IMR-90 (cell line): ENCODE measurements around the gene MYBPHL. TPM values are rescaled to one million over a fixed set of nuclear protein-coding genes. Genes with fewer than 3 reads are reported as not detected.

Experiments used
- ATAC-seq: fragments of 200-7000 bp; cut with Tn5 transposase; 2 replicates; pipeline ENCODE4 v1.9.1; 2020; ENCODE audit warnings: low read depth, mild to moderate bottlenecking, moderate library complexity
- BruUV-seq: library from RNA; stranded (reverse); fragments of 400-500 nt; replicated peaks from 2 replicates; lab custom pipeline; 2021; lab: Mats Ljungman, UMichigan
- CTCF ChIA-PET: fragments of 300-600 bp; formaldehyde crosslinking; extraction: SDS; loops from one replicate; lab custom pipeline; 2021; ENCODE audit warnings: antibody characterized with exemption; lab: Yijun Ruan, JAX
- POLR2A ChIA-PET: fragments of 300-600 bp; sonication (Branson Sonifier 250); formaldehyde crosslinking; loops from one replicate; lab custom pipeline; 2022; ENCODE audit warnings: antibody characterized with exemption; ENCODE audit not compliant: unreplicated experiment; lab: Charles Lee
- DNase-seq: peaks from one replicate; pipeline ENCODE4 v3.0.0; 2013
- H2AFZ ChIP-seq: replicated peaks from 2 replicates; pipeline ENCODE3; 2013; ENCODE audit warnings: low read length, mild to moderate bottlenecking; ENCODE audit not compliant: poor library complexity
- H2AK5ac ChIP-seq: 2 replicates; pipeline ENCODE4 v1.6.1; 2013; ENCODE audit warnings: low read depth, low read length, inconsistent platforms
- H2AK9ac ChIP-seq: replicated peaks from 2 replicates; pipeline ENCODE3; 2013; ENCODE audit warnings: mild to moderate bottlenecking, low read depth, low read length, moderate library complexity; ENCODE audit not compliant: poor library complexity
- H2BK120ac ChIP-seq: 2 replicates; pipeline ENCODE4 v1.6.1; 2013; ENCODE audit warnings: low read depth, low read length, inconsistent platforms
- H2BK15ac ChIP-seq: 3 replicates; pipeline ENCODE4 v1.6.1; 2013; ENCODE audit warnings: low read depth, low read length, inconsistent platforms
- H2BK20ac ChIP-seq: 2 replicates; pipeline ENCODE4 v1.6.1; 2013; ENCODE audit warnings: low read depth, mild to moderate bottlenecking, inconsistent platforms, low read length, moderate library complexity
- H2BK5ac ChIP-seq: 2 replicates; pipeline ENCODE4 v1.6.1; 2013; ENCODE audit warnings: mild to moderate bottlenecking, low read depth, low read length, inconsistent platforms; ENCODE audit not compliant: poor library complexity, severe bottlenecking
- H3K14ac ChIP-seq: replicated peaks from 2 replicates; pipeline ENCODE4 v1.6.1; 2013; ENCODE audit warnings: low read depth, low read length, inconsistent platforms
- H3K18ac ChIP-seq: 2 replicates; pipeline ENCODE4 v1.6.1; 2013; ENCODE audit warnings: low read depth, low read length, control low read depth
- H3K23ac ChIP-seq: 2 replicates; pipeline ENCODE4 v1.6.1; 2013; ENCODE audit warnings: low read depth, low read length, inconsistent platforms
- H3K27ac ChIP-seq: 2 replicates; pipeline ENCODE4 v1.5.1; 2013; ENCODE audit warnings: mild to moderate bottlenecking, control low read depth, low read length; ENCODE audit not compliant: insufficient read depth
- H3K27me3 ChIP-seq: 2 replicates; pipeline ENCODE4 v1.6.1; 2013; ENCODE audit warnings: low read length; ENCODE audit not compliant: control insufficient read depth, insufficient read depth
- H3K36me3 ChIP-seq: 2 replicates; pipeline ENCODE4 v1.6.1; 2013; ENCODE audit warnings: low read length, mixed read lengths; ENCODE audit not compliant: control insufficient read depth, insufficient read depth
- H3K4ac ChIP-seq: 2 replicates; pipeline ENCODE4 v1.6.1; 2013; ENCODE audit warnings: low read depth, low read length, inconsistent platforms
- H3K4me1 ChIP-seq: 2 replicates; pipeline ENCODE4 v1.6.1; 2013; ENCODE audit warnings: low read length, mixed read lengths; ENCODE audit not compliant: control insufficient read depth, insufficient read depth
- H3K4me2 ChIP-seq: 2 replicates; pipeline ENCODE4 v1.6.1; 2013; ENCODE audit warnings: low read depth, mild to moderate bottlenecking, control low read depth, low read length, moderate library complexity
- H3K4me3 ChIP-seq: 2 replicates; pipeline ENCODE4 v1.5.1; 2013; ENCODE audit warnings: low read depth, mild to moderate bottlenecking, control low read depth, low read length, moderate library complexity; ENCODE audit not compliant: insufficient read depth
- H3K56ac ChIP-seq: 2 replicates; pipeline ENCODE4 v1.6.1; 2013; ENCODE audit warnings: low read length, inconsistent platforms; ENCODE audit not compliant: insufficient read depth; ENCODE audit errors: extremely low read depth
- H3K79me1 ChIP-seq, 2 experiments: 2 replicates each; pipeline ENCODE4 v1.6.1; 2013; ENCODE audit warnings: low read length in 2 of 2, inconsistent platforms in 1 of 2, low read depth in 1 of 2
- H3K9ac ChIP-seq: 2 replicates; pipeline ENCODE4 v1.6.1; 2013; ENCODE audit warnings: low read depth, low read length, control low read depth
- H3K9me1 ChIP-seq: 2 replicates; pipeline ENCODE4 v1.6.1; 2013; ENCODE audit warnings: low read length, inconsistent platforms; ENCODE audit not compliant: insufficient read depth
- H3K9me3 ChIP-seq: 2 replicates; pipeline ENCODE4 v1.6.1; 2013; ENCODE audit warnings: low read length; ENCODE audit not compliant: control insufficient read depth, insufficient read depth
- H4K20me1 ChIP-seq: 2 replicates; pipeline ENCODE4 v1.6.1; 2013; ENCODE audit warnings: low read length, inconsistent platforms; ENCODE audit not compliant: insufficient read depth
- H4K5ac ChIP-seq: 2 replicates; pipeline ENCODE4 v1.6.1; 2013; ENCODE audit warnings: mild to moderate bottlenecking, low read depth, low read length, control low read depth
- H4K8ac ChIP-seq, 2 experiments: 2 replicates each; pipeline ENCODE4 v1.6.1; 2013; ENCODE audit warnings: low read depth in 2 of 2, low read length in 2 of 2, control low read depth in 1 of 2, inconsistent platforms in 1 of 2
- H4K91ac ChIP-seq: 2 replicates; pipeline ENCODE4 v1.6.1; 2013; ENCODE audit warnings: low read depth, low read length, inconsistent platforms; ENCODE audit not compliant: insufficient read depth
- BHLHE40 ChIP-seq: fragments of 150-350 bp; IDR thresholded peaks from 2 replicates; pipeline ENCODE4 v1.6.1; 2016; ENCODE audit warnings: mild to moderate bottlenecking, low read depth, low read length
- CHD1 ChIP-seq: IDR thresholded peaks from 2 replicates; pipeline ENCODE4 v1.6.1; 2012; ENCODE audit warnings: low read depth, low read length, improper control_type of control experiment
- FOS ChIP-seq: fragments of 150-350 bp; IDR thresholded peaks from 2 replicates; pipeline ENCODE4 v1.6.1; 2016; ENCODE audit warnings: low read depth, low read length
- MAFK ChIP-seq: IDR thresholded peaks from 2 replicates; pipeline ENCODE4 v1.6.1; 2012; ENCODE audit warnings: low read depth, low read length, improper control_type of control experiment
- MAZ ChIP-seq: IDR thresholded peaks from 2 replicates; pipeline ENCODE4 v1.6.1; 2012; ENCODE audit warnings: low read depth, mild to moderate bottlenecking, low read length, improper control_type of control experiment, moderate library complexity, borderline replicate concordance
- MXI1 ChIP-seq: IDR thresholded peaks from 2 replicates; pipeline ENCODE4 v1.6.1; 2012; ENCODE audit warnings: low read depth, mild to moderate bottlenecking, low read length, moderate library complexity, borderline replicate concordance
- NFE2L2 ChIP-seq: fragments of 150-350 bp; IDR thresholded peaks from 2 replicates; pipeline ENCODE4 v1.6.1; 2016; ENCODE audit warnings: low read depth, mild to moderate bottlenecking, low read length
- RAD21 ChIP-seq: IDR thresholded peaks from 2 replicates; pipeline ENCODE4 v1.6.1; 2012; ENCODE audit warnings: low read length, improper control_type of control experiment
- RCOR1 ChIP-seq: IDR thresholded peaks from 2 replicates; pipeline ENCODE4 v1.6.1; 2012; ENCODE audit warnings: mild to moderate bottlenecking, low read length, improper control_type of control experiment; ENCODE audit not compliant: insufficient replicate concordance
- RFX5 ChIP-seq: IDR thresholded peaks from 2 replicates; pipeline ENCODE4 v1.8.0; 2012; ENCODE audit warnings: low read depth, mild to moderate bottlenecking, low read length, moderate library complexity
- SMC3 ChIP-seq: fragments of 150-350 bp; IDR thresholded peaks from 2 replicates; pipeline ENCODE4 v1.6.1; 2016; ENCODE audit warnings: low read depth, mild to moderate bottlenecking, antibody characterized with exemption, low read length, moderate library complexity
- WGBS, 2 experiments: methylation state at CpG; one replicate each; pipeline versions ENCODE4 v1.1.5 to v1.1.7; 2013; ENCODE audit warnings: missing lambda C conversion rate in 2 of 2; ENCODE audit not compliant: insufficient read length in 1 of 2; ENCODE audit errors: extremely low coverage in 2 of 2; 5-methylcytosine and 5-hydroxymethylcytosine counted together
- dilution Hi-C: fragments of 300-500 bp; cut with HindIII; formaldehyde crosslinking; loops from one replicate; pipeline ENCODE4 v1.14.3; 2018; ENCODE audit warnings: low sequenced_read_pairs; ENCODE audit not compliant: unreplicated experiment
- in situ Hi-C: fragments of 300-500 bp; cut with MboI; formaldehyde crosslinking; loops from 3 replicates; pipeline ENCODE4 v1.14.3; 2019; ENCODE audit warnings: low sequenced_read_pairs, inconsistent platforms, mixed read lengths
- intact Hi-C: fragments of 100-400 bp; cut with micrococcal nuclease; formaldehyde crosslinking; loops from 2 replicates; pipeline ENCODE4 v1.10.0; 2022
- polyA plus RNA-seq, 3 experiments: library from polyadenylated mRNA; depleted of rRNA; stranded (reverse); fragments of >200 nt; gene quantifications; 2 replicates each; pipeline ENCODE4 v1.2.3, GENCODE V29; 2012; ENCODE audit warnings: low replicate concordance in 1 of 3
- total RNA-seq: library from RNA; depleted of rRNA; stranded (reverse); fragments of >200 nt; gene quantifications from 2 replicates; pipeline ENCODE4 v1.2.3, GENCODE V29; 2012
- TF ChIP-seq, protein P1 (sequence below): conservative IDR thresholded peaks from 2 replicates; pipeline ENCODE4 v1.5.1; 2012; ENCODE audit warnings: mild to moderate bottlenecking, low read depth, low read length, improper control_type of control experiment
- TF ChIP-seq, protein P2 (sequence below): fragments of 150-350 bp; IDR thresholded peaks from 2 replicates; pipeline ENCODE4 v1.6.1; 2016; ENCODE audit warnings: low read depth, mild to moderate bottlenecking, low read length, moderate library complexity, borderline replicate concordance

Gene MYBPHL
- total and polyA plus RNA-seq, 2 of the 4 experiments (the other 2 are of a cell fraction): 0.07 TPM; not detected in 1

DNA sequence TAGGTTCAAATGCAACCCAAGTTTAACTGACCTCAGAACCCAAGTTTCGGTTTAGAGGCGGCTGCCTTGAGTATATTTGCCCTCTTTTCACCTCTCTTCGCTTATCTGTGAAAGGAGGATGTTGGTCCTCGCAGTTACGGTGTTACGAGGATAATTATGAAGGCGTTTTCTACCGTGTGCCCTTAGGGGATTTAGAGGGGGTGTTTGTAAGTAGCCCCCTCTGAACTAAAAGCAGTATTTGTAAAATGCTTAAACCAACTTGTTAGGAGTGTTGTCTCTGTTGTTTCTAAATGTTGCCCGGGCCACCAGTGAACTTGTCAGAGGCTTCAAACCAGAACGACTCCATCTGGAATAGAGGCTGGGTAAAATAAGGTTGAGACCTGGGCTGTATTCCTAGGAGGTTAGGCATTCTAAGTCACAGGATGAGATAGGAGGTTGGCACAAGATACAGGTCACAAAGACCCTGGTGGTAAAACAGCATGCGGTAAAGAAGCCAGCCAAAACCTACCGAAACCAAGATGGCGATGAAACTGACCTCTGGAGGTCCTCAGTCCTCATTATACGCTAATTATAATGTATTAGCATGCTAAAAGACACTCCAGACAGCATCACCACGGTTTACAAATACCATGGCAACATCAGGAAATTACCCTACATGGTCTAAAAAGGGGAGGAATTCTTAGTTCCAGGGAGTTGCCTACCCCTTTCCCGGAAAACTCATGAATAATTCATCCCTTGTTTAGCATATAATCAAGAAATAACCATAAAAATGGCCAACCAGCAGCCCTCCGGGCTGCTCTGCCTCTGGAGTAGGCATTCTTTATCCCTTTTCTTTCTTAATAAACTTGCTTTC lies 22.8 kb downstream of the MYBPHL start:
- H3K18ac ChIP-seq: peak overlapping the region; percentile 67
- H3K9me1 ChIP-seq: 0 out of 2 replicates have a peak, but pooled peaks cover 4% of the 10 kb centered on the region
- H3K36me3 ChIP-seq: peaks cover 6% of the 10 kb centered on the region
- H3K9me3 ChIP-seq: no peaks in the 10 kb centered on the region
- H2AK5ac ChIP-seq: peak overlapping the region; percentile 78
- H3K56ac ChIP-seq: peak overlapping the region; percentile 92
- DNase-seq (no peak), ATAC-seq (no peak)
- peak overlapping the region; percentile 91 for H2AK9ac ChIP-seq
- H3K9ac ChIP-seq: peak overlapping the region; percentile 89
- peak overlapping the region; percentile 85 for H2BK5ac ChIP-seq
- no peaks in the 10 kb centered on the region for H3K27me3 ChIP-seq
- H2BK20ac ChIP-seq: peak overlapping the region; percentile 5
- WGBS, 2 experiments: 93% methylated on average over 3 of the region's 17 CpGs; no CpG with 5 or more reads in 1 of the 2 experiments
- dilution Hi-C loops (no loop called here), intact Hi-C loops (loop anchor here (1.0 to 10.0 kb wide), 4 partner anchors 15 to 341 kb away; no protein-coding TSS in a partner anchor), in situ Hi-C loops (no loop called here)
- H2BK120ac ChIP-seq: peak overlapping the region; percentile 71
- peak overlapping the region; percentile 95 for H2AFZ ChIP-seq
- H3K4me1 ChIP-seq: peaks cover 5% of the 10 kb centered on the region
- H3K4me3 ChIP-seq: peak overlapping the region; percentile 63
- H3K14ac ChIP-seq: peak overlapping the region; percentile 79
- peak overlapping the region; percentile 76 for H4K91ac ChIP-seq
- peaks cover 15 to 39% of the 10 kb centered on the region in 2 experiments for H3K79me1 ChIP-seq
- H3K27ac ChIP-seq: peak overlapping the region; percentile 93
- BruUV-seq: no TSS peak
- H3K4ac ChIP-seq: peak overlapping the region; percentile 85
- peak overlapping the region; percentile 78 for H3K23ac ChIP-seq
- CTCF ChIA-PET: interaction anchor here (1.2 kb wide), 1 partner anchor 110 kb away, joined by 4 read pairs; no protein-coding TSS in a partner anchor
- peak overlapping the region; percentile 91 for H4K5ac ChIP-seq
- H3K4me2 ChIP-seq: peak overlapping the region; percentile 88
- POLR2A ChIA-PET: interaction anchor here (0.8 kb wide), 1 partner anchor 109 kb away, joined by 4 read pairs; no protein-coding TSS in a partner anchor
- peak overlapping the region; percentile 93; the same call in 2 of the 3 replicates for H2BK15ac ChIP-seq
- H4K20me1 ChIP-seq: no peaks in the 10 kb centered on the region
- H4K8ac ChIP-seq: peak overlapping the region; percentile 97 to 100
- TF ChIP-seq MAZ (no peak), MXI1 (no peak), RFX5 (no peak), NFE2L2 (no peak), MAFK (no peak), FOS (no peak), RCOR1 (no peak), BHLHE40 (no peak), SMC3 (no peak), CHD1 (no peak), RAD21 (no peak)
- TF ChIP-seq, protein P1, sequence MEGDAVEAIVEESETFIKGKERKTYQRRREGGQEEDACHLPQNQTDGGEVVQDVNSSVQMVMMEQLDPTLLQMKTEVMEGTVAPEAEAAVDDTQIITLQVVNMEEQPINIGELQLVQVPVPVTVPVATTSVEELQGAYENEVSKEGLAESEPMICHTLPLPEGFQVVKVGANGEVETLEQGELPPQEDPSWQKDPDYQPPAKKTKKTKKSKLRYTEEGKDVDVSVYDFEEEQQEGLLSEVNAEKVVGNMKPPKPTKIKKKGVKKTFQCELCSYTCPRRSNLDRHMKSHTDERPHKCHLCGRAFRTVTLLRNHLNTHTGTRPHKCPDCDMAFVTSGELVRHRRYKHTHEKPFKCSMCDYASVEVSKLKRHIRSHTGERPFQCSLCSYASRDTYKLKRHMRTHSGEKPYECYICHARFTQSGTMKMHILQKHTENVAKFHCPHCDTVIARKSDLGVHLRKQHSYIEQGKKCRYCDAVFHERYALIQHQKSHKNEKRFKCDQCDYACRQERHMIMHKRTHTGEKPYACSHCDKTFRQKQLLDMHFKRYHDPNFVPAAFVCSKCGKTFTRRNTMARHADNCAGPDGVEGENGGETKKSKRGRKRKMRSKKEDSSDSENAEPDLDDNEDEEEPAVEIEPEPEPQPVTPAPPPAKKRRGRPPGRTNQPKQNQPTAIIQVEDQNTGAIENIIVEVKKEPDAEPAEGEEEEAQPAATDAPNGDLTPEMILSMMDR: no peak
- TF ChIP-seq, protein P2, sequence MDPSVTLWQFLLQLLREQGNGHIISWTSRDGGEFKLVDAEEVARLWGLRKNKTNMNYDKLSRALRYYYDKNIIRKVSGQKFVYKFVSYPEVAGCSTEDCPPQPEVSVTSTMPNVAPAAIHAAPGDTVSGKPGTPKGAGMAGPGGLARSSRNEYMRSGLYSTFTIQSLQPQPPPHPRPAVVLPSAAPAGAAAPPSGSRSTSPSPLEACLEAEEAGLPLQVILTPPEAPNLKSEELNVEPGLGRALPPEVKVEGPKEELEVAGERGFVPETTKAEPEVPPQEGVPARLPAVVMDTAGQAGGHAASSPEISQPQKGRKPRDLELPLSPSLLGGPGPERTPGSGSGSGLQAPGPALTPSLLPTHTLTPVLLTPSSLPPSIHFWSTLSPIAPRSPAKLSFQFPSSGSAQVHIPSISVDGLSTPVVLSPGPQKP: no peak
